KMS-11 (cell line): ENCODE measurements around the gene ARHGEF7.

Experiments
- H2AFZ ChIP-seq: fragments of 200-600 bp; sonication (generic); 2 replicates; pipeline ENCODE4 v1.6.1; 2016; ENCODE audit warnings: antibody characterized with exemption, mixed run types, low read depth
- H3K27ac ChIP-seq: fragments of 200-600 bp; sonication (generic); 2 replicates; pipeline ENCODE4 v1.6.1; 2016; ENCODE audit warnings: mild to moderate bottlenecking, mixed run types
- H3K27me3 ChIP-seq: fragments of 200-600 bp; sonication (generic); 2 replicates; pipeline ENCODE4 v1.6.1; 2017; ENCODE audit warnings: mild to moderate bottlenecking, low read depth, mixed run types, moderate library complexity; ENCODE audit not compliant: insufficient read depth
- H3K36me3 ChIP-seq: fragments of 200-600 bp; sonication (generic); 2 replicates; pipeline ENCODE4 v1.6.1; 2017; ENCODE audit warnings: mild to moderate bottlenecking, mixed run types; ENCODE audit not compliant: insufficient read depth
- H3K4me1 ChIP-seq: fragments of 200-600 bp; sonication (generic); 2 replicates; pipeline ENCODE4 v1.6.1; 2016; ENCODE audit warnings: mild to moderate bottlenecking, low read depth, mixed run types; ENCODE audit not compliant: poor library complexity, severe bottlenecking
- H3K4me2 ChIP-seq: fragments of 200-600 bp; sonication (generic); 2 replicates; pipeline ENCODE4 v1.7.0; 2016; ENCODE audit warnings: mild to moderate bottlenecking, mixed run types
- H3K4me3 ChIP-seq: fragments of 200-600 bp; sonication (generic); IDR thresholded peaks from 2 replicates; pipeline ENCODE4 v1.6.1; 2017; ENCODE audit warnings: low read depth, low read length, mixed read lengths; ENCODE audit not compliant: insufficient read depth
- H3K79me2 ChIP-seq: fragments of 200-600 bp; sonication (generic); 2 replicates; pipeline ENCODE4 v1.6.1; 2016; ENCODE audit warnings: low read depth, mixed run types; ENCODE audit not compliant: insufficient read depth
- H3K9ac ChIP-seq: fragments of 200-600 bp; sonication (generic); 2 replicates; pipeline ENCODE4 v1.6.1; 2016; ENCODE audit warnings: mild to moderate bottlenecking, mixed run types
- H4K20me1 ChIP-seq: fragments of 200-600 bp; sonication (generic); 2 replicates; pipeline ENCODE4 v1.6.1; 2016; ENCODE audit warnings: mild to moderate bottlenecking, mixed run types; ENCODE audit not compliant: insufficient read depth
- TF ChIP-seq, protein P1 (sequence below): fragments of 200-600 bp; sonication (generic); conservative IDR thresholded peaks from 2 replicates; pipeline ENCODE4 v1.6.1; 2017; ENCODE audit warnings: low read depth, mild to moderate bottlenecking, antibody characterized with exemption, low read length, moderate library complexity, mixed read lengths

The ARHGEF7 gene

DNA sequence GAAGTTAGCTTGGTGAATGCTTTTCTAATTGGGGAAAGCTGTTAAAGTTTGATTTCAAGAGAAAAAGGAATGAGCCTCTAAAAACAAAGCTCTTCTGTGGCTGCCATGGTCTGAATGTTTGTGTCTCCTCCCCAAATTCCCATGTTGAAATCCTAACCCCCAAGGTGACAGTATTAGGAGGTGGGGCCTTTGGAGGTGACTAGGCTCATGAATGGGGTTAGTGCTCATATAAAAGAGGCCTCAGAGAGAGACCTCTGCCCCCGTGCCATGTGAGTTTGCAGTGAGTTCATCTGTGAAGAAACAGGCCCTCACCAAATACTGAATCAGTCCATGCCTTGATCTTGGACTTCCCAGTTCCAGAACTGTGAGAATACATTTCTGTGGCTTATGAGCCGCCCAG is 56.5 kb downstream of the ARHGEF7 start:
- TF ChIP-seq, protein P1, sequence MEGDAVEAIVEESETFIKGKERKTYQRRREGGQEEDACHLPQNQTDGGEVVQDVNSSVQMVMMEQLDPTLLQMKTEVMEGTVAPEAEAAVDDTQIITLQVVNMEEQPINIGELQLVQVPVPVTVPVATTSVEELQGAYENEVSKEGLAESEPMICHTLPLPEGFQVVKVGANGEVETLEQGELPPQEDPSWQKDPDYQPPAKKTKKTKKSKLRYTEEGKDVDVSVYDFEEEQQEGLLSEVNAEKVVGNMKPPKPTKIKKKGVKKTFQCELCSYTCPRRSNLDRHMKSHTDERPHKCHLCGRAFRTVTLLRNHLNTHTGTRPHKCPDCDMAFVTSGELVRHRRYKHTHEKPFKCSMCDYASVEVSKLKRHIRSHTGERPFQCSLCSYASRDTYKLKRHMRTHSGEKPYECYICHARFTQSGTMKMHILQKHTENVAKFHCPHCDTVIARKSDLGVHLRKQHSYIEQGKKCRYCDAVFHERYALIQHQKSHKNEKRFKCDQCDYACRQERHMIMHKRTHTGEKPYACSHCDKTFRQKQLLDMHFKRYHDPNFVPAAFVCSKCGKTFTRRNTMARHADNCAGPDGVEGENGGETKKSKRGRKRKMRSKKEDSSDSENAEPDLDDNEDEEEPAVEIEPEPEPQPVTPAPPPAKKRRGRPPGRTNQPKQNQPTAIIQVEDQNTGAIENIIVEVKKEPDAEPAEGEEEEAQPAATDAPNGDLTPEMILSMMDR, result no peak
- no peak overlapping the region for H2AFZ ChIP-seq
- H3K79me2 ChIP-seq, result no peaks in the 10 kb centered on the region; the same call in 1 of the 2 replicates
- no peak overlapping the region for H3K9ac ChIP-seq
- H3K4me3 ChIP-seq, result no peak overlapping the region
- no peaks in the 10 kb centered on the region for H3K4me1 ChIP-seq
- no peaks in the 10 kb centered on the region for H3K36me3 ChIP-seq
- H3K27me3 ChIP-seq, result no peaks in the 10 kb centered on the region
- H3K27ac ChIP-seq, result no peak overlapping the region
- H4K20me1 ChIP-seq, result no peaks in the 10 kb centered on the region
- no peak overlapping the region for H3K4me2 ChIP-seq

GRCh38 chr13:111174377-111175114 is 59.4 kb downstream of the ARHGEF7 start:
- Histone ChIP-seq H3K4me3 (no peak overlapping the region), H3K27me3 (no peaks in the 10 kb centered on the region), H3K4me2 (no peak overlapping the region), H3K36me3 (no peaks in the 10 kb centered on the region), H3K4me1 (no peaks in the 10 kb centered on the region), H4K20me1 (no peaks in the 10 kb centered on the region), H3K9ac (no peak overlapping the region), H3K79me2 (no peaks in the 10 kb centered on the region), H2AFZ (no peak overlapping the region), H3K27ac (no peak overlapping the region)
- TF ChIP-seq, protein P1, result no peak

DNA sequence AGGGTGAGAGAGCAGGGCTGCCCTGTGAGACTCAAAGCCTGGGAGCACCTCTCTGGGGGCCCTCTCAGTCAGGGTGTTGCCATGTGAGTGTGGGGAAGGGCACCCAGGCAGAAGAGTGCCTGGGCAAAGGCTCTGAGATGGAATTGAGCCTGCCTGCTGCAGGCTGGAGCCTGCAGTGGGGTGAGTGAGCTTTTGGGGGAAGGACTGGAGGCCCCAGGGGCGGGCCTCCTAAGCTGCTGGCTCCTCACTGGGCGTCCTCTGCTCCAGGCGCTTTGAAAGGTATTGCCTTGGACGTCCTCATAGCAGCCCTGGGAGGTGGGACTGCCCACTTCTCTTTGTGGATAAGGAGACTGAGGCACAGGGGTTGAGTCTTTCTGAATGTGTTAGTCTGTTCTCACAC is 60.3 kb downstream of the ARHGEF7 start:
- Histone ChIP-seq H3K79me2 (no peaks in the 10 kb centered on the region), H3K4me3 (no peak overlapping the region), H3K9ac (no peak overlapping the region), H3K4me2 (no peak overlapping the region), H4K20me1 (no peaks in the 10 kb centered on the region), H3K27me3 (no peaks in the 10 kb centered on the region), H3K27ac (no peak overlapping the region), H2AFZ (no peak overlapping the region), H3K4me1 (no peaks in the 10 kb centered on the region), H3K36me3 (no peaks in the 10 kb centered on the region)
- TF ChIP-seq, protein P1, result no peak

DNA sequence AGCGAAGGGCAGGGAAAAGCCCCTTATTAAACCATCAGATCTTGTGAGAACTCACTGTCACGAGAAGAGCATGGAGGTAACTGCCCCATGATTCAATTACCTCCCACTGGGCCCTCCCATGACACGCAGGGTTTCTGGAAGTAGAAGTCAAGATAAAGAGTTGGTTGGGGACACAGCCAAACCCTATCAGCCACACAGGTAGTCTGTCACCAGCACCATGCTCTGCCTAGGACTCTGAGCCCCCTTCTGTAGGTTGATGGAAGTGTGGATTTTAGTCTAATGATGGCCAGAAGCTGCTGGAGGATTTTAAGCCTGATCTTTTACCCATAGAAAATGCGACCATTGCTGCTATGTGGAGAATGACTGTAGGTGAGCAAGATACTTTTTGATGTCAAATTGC is 60.8 kb downstream of the ARHGEF7 start:
- H4K20me1 ChIP-seq, result no peaks in the 10 kb centered on the region

More for the DNA sequence above, 60.8 kb downstream of the ARHGEF7 start:
- TF ChIP-seq, protein P1, result no peak
- no peak overlapping the region for H2AFZ ChIP-seq
- no peak overlapping the region for H3K4me2 ChIP-seq
- no peaks in the 10 kb centered on the region for H3K4me1 ChIP-seq
- no peaks in the 10 kb centered on the region for H3K36me3 ChIP-seq
- no peak overlapping the region for H3K9ac ChIP-seq
- H3K4me3 ChIP-seq, result no peak overlapping the region
- no peaks in the 10 kb centered on the region for H3K79me2 ChIP-seq
- H3K27ac ChIP-seq, result no peak overlapping the region
- no peaks in the 10 kb centered on the region for H3K27me3 ChIP-seq
